BE2C (cell line): ENCODE results near the gene PRKG1.
"Not testable (repeated sequence)": the region's sequence is repeated elsewhere in the genome, so short reads cannot be mapped to it uniquely, and the experiment has no call there.

ENCODE experiments used
- DNase-seq: peaks from one replicate; pipeline ENCODE4 v3.0.0-alpha.2; 2020
- H3K27me3 ChIP-seq: fragments of 250-450 bp; sonication (Bioruptor Pico); 2 replicates; pipeline ENCODE4 v1.5.1; 2020; ENCODE audit warnings: mild to moderate bottlenecking
- H3K36me3 ChIP-seq: fragments of 250-450 bp; sonication (Bioruptor Pico); 2 replicates; pipeline ENCODE4 v1.5.1; 2020; ENCODE audit warnings: mild to moderate bottlenecking
- H3K4me1 ChIP-seq: fragments of 250-450 bp; sonication (Bioruptor Pico); 2 replicates; pipeline ENCODE4 v1.5.1; 2020
- H3K4me3 ChIP-seq: 2 replicates; pipeline ENCODE4 v1.5.1; 2011; ENCODE audit warnings: low read depth, low read length
- H3K9me3 ChIP-seq: fragments of 250-450 bp; sonication (Bioruptor Pico); 2 replicates; pipeline ENCODE4 v1.5.1; 2020
- CTCF ChIP-seq: IDR thresholded peaks from 2 replicates; pipeline ENCODE4 v1.5.1; 2012; ENCODE audit warnings: mild to moderate bottlenecking, low read depth, low read length

The PRKG1 gene

GRCh38 chr10:51260376-51260775, 186.1 kb downstream of the PRKG1 start:
- no peak overlapping the region for H3K4me3 ChIP-seq
- no peaks in the 10 kb centered on the region for H3K36me3 ChIP-seq
- TF ChIP-seq CTCF: no peak
- no peaks in the 10 kb centered on the region for H3K9me3 ChIP-seq
- no peaks in the 10 kb centered on the region for H3K27me3 ChIP-seq
- DNase-seq: no peak
- no peaks in the 10 kb centered on the region for H3K4me1 ChIP-seq

DNA sequence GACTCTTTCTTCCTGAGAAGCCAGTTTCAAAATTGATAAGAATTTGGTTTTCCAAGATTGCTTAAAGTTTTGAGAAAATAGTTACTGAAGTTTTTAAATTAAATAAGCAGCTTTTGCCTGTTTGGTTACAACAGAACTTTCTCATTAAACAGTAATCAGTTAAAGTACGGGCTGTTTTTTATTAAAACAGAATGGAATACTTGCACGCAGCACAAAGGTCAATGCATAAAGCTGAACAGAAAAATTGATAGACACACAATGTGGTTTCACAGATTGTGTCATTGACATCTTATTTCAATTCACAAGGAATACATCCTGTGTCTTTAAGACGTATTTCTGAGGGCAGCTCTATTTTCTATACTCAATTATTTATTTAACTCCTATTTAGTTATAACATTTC, 192.2 kb downstream of the PRKG1 start:
- Histone ChIP-seq H3K36me3 (no peaks in the 10 kb centered on the region), H3K9me3 (no peaks in the 10 kb centered on the region), H3K4me1 (no peaks in the 10 kb centered on the region), H3K4me3 (no peak overlapping the region), H3K27me3 (no peaks in the 10 kb centered on the region)
- no peak for DNase-seq
- no peak for TF ChIP-seq CTCF

GRCh38 chr10:51267980-51268570, 193.8 kb downstream of the PRKG1 start:
- not testable (repeated sequence) for H3K27me3 ChIP-seq, H3K36me3 ChIP-seq, H3K9me3 ChIP-seq, H3K4me3 ChIP-seq, H3K4me1 ChIP-seq, DNase-seq

DNA sequence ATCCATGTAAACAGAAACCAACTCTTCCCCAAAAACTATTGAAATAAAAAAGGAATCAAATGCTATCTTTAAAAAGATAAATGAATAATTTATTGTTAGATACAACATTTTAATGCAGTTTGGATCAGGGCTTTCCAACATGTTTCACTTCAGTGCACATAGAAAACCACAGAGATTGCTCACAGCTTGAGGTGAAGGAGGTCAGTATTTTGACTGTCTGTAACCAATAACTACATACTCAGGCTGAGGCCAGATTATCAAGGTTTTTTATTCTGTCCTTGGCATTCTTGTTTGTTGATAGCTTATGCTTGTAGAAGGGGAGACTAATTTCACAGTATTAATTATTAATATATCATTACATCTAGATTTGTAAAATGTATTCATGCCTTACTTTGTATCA, 195.5 kb downstream of the PRKG1 start:
- Histone ChIP-seq H3K4me3 (no peak overlapping the region), H3K9me3 (no peaks in the 10 kb centered on the region), H3K4me1 (no peaks in the 10 kb centered on the region), H3K27me3 (no peaks in the 10 kb centered on the region), H3K36me3 (no peaks in the 10 kb centered on the region)
- no peak for DNase-seq
- no peak for TF ChIP-seq CTCF

DNA sequence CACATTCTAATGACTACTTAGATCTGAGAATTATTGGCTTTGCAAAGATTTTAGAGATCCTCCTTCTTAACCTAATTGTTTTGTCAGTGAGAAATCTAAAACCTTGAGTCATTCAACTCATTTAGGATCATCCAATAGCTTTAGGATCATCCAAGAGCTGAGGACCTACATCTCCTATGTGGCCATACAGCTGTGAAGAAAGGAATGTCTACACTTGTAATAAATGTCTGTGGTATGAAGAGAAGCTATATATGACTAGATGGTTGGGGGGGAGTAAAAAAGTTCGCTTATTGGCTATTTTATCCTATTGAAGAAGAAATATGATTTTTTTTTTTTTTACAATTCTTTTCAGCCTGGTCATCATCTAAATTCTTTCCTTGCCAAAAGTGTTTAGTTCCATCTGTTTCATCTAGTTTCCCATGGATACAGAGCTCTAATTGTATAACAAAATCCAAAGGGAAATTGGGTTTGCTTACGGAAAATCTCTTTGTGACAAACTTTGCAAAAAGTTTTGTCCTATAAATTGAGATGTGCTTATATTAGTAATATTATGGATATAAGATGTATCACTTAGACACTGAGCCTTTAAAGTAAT, 196.7 kb downstream of the PRKG1 start:
- no peaks in the 10 kb centered on the region for H3K9me3 ChIP-seq
- H3K4me3 ChIP-seq: no peak overlapping the region
- H3K36me3 ChIP-seq: no peaks in the 10 kb centered on the region
- TF ChIP-seq CTCF: no peak
- no peaks in the 10 kb centered on the region for H3K27me3 ChIP-seq
- no peak for DNase-seq
- no peaks in the 10 kb centered on the region for H3K4me1 ChIP-seq

DNA sequence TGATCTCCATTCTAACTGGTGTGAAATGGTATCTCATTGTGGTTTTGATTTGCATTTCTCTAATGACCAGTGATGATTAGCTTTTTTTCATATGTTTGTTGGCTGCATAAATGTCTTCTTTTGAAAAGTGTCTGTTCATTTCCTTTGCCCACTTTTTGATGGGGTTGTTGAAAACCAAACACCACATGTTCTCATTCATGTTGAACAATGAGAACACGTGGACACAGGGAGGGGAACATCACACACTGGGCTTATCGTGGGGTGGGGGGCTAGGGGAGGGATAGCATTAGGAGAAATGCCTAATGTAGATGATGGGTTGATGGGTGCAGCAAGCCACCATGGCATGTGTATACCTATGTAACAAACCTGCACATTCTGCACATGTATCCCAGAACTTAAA, 197.8 kb downstream of the PRKG1 start:
- not testable (repeated sequence) for H3K27me3 ChIP-seq, H3K36me3 ChIP-seq, DNase-seq, H3K4me3 ChIP-seq, H3K4me1 ChIP-seq, H3K9me3 ChIP-seq

DNA sequence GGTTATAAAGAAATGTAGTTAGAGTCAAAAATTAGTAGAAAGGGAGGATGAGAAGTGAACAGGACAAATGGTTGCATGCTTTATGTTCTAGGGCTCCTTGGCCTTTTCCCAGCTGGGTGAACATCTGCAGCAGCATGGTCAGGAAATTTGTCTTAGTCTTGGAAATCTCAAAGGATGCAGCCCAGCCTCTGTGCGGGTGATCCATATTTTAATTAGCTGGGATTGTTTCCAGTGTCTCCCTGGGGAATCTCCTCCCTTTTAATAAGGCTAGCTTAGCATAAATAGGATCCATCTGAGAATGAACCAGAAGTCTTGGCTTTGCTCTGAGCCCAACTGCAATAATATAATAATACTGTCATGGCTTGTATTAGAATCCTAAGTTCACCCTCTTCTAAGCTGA, 198.3 kb downstream of the PRKG1 start:
- no peak overlapping the region for H3K4me3 ChIP-seq
- H3K4me1 ChIP-seq: no peaks in the 10 kb centered on the region
- H3K36me3 ChIP-seq: no peaks in the 10 kb centered on the region

More for the DNA sequence above, 198.3 kb downstream of the PRKG1 start:
- TF ChIP-seq CTCF: no peak
- no peaks in the 10 kb centered on the region for H3K27me3 ChIP-seq
- no peak for DNase-seq
- no peaks in the 10 kb centered on the region for H3K9me3 ChIP-seq
